Activated naive CD4-positive, alpha-beta T cell treated with anti-CD3 and anti-CD28 coated beads, Interleukin-2, amount 10 ng/mL, durations not matched to agents 7 days and 5 days (primary cell): ENCODE data around the gene CRYBG1.

Experiments
- CTCF ChIA-PET: fragments of 350-600 bp; sonication (Branson Sonifier 250); formaldehyde crosslinking; loops from one replicate; lab custom pipeline; 2021; ENCODE audit warnings: antibody characterized with exemption; lab: Charles Lee
- DNase-seq: peaks from one replicate; pipeline ENCODE4 v3.0.0-alpha.2; 2020
- H3K27ac Mint-ChIP-seq: one replicate; pipeline ENCODE4 v1.8.0; 2021; ENCODE audit warnings: mild to moderate bottlenecking, moderate library complexity, mixed read lengths
- H3K27me3 Mint-ChIP-seq: one replicate; pipeline ENCODE4 v1.8.0; 2021; ENCODE audit warnings: mild to moderate bottlenecking, mixed read lengths
- H3K36me3 Mint-ChIP-seq: one replicate; pipeline ENCODE4 v1.8.0; 2021; ENCODE audit warnings: mixed read lengths
- H3K4me1 Mint-ChIP-seq: one replicate; pipeline ENCODE4 v1.8.0; 2021; ENCODE audit warnings: mixed read lengths
- H3K4me3 Mint-ChIP-seq: one replicate; pipeline ENCODE4 v1.8.0; 2021; ENCODE audit warnings: mild to moderate bottlenecking, moderate library complexity, mixed read lengths
- H3K9me3 Mint-ChIP-seq: one replicate; pipeline ENCODE4 v1.8.0; 2021; ENCODE audit warnings: mixed read lengths

CRYBG1 gene

DNA sequence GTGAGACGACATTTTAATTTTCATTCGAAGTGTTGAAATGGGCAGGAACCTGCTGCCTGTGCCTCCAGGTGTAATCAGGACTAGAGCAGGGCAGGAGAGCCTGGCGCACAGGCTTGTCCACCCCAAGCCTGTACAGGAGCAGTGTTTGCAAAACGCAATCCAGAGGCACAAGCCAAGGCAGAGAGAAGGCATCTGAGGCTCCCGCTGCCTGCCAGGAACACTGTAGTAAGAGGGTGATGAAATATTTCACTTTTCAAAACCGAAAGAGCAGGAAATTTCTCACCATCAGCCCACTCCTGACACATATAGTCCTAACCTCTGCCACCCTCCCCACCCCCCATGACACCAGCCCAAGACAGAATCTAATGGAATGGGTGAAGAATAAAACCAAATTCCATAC, 136.3 kb downstream of the CRYBG1 start:
- no peaks in the 10 kb centered on the region for H3K27me3 Mint-ChIP-seq
- peaks cover 4% of the 10 kb centered on the region for H3K4me1 Mint-ChIP-seq
- H3K27ac Mint-ChIP-seq = no peak overlapping the region
- no peak for DNase-seq
- no peaks in the 10 kb centered on the region for H3K36me3 Mint-ChIP-seq
- no peak overlapping the region for H3K4me3 Mint-ChIP-seq
- CTCF ChIA-PET = no interaction called here
- no peaks in the 10 kb centered on the region for H3K9me3 Mint-ChIP-seq

DNA sequence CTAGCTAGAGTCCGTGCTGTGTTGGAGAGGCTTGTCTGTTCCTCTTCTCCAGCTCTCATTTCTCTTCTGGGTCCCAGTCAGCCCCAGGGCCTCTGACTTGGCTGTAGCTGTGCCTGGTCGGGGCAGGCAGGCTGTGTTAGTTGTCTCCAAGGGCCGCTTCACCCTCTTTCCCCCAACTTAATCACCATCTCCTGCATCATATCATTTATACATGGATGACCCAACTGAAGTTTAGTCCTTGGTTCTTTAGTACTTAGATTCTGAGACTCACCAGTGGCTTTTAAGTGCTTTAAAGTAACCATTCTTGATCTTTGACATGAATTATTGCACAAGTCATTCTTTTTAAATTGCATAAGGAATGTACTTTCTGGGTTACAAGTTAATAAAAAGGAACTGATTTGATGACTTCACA, 141.4 kb downstream of the CRYBG1 start:
- H3K4me3 Mint-ChIP-seq = no peak overlapping the region
- H3K27ac Mint-ChIP-seq = no peak overlapping the region
- CTCF ChIA-PET = no interaction called here

DNA sequence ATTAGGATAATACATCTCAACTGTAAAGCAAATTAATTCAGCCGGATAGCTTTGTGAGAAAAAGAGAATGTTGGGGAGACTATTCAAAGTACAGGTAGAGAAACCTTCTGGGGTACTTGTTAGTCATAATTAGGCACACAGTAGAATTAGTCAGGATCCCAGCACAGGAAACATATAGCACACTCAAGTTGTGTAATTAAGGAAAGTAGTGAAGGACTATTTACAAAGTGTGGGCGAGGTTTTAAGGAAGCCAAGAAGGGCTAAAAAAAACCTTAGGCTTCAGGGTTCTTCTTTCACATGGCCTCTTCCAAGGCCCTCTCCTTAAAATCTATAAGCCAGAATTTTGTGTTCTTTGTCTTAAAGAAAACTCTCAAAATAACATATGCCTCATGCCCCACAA, 142.0 kb downstream of the CRYBG1 start:
- Mint-ChIP-seq H3K9me3 (no peaks in the 10 kb centered on the region), H3K4me1 (no peaks in the 10 kb centered on the region), H3K4me3 (no peak overlapping the region), H3K27me3 (peaks cover 8% of the 10 kb centered on the region), H3K36me3 (no peaks in the 10 kb centered on the region), H3K27ac (no peak overlapping the region)
- no peak for DNase-seq
- CTCF ChIA-PET = interaction anchor here (1.1 kb wide), 1 partner anchor 10 kb away, joined by 3 read pairs; no protein-coding TSS in a partner anchor

More for the DNA sequence above, 141.4 kb downstream of the CRYBG1 start:
- Mint-ChIP-seq H3K27me3 (peaks cover 7% of the 10 kb centered on the region), H3K9me3 (no peaks in the 10 kb centered on the region), H3K4me1 (no peaks in the 10 kb centered on the region), H3K36me3 (no peaks in the 10 kb centered on the region)
- DNase-seq = no peak

DNA sequence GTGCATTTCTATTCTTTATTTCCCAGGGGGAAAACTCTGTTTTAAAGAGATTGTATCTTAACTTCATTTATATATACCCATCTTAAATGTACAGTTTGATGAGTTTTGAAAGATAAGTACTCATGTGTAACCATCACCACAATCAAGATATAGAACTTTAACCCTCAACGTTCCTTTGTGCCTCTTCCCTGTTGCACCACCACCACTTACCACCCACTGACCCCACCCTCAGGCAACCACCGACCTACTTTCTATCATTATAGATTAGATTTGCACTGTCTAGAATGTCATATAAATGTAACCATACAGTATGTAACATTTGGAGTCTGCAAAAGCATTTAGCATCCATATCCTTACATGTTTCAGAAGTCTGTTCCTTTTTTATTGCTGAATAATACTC, 147.8 kb downstream of the CRYBG1 start:
- no peak overlapping the region for H3K27ac Mint-ChIP-seq
- no peak for DNase-seq
- H3K9me3 Mint-ChIP-seq = no peaks in the 10 kb centered on the region
- CTCF ChIA-PET = interaction anchor here (1.5 to 5.8 kb wide), 3 partner anchors 13 to 169 kb away, joined by 3 to 66 read pairs (median 40); no protein-coding TSS in a partner anchor
- peaks cover 24% of the 10 kb centered on the region for H3K4me1 Mint-ChIP-seq
- no peak overlapping the region for H3K4me3 Mint-ChIP-seq
- peaks cover 36% of the 10 kb centered on the region for H3K27me3 Mint-ChIP-seq
- H3K36me3 Mint-ChIP-seq = no peaks in the 10 kb centered on the region

DNA sequence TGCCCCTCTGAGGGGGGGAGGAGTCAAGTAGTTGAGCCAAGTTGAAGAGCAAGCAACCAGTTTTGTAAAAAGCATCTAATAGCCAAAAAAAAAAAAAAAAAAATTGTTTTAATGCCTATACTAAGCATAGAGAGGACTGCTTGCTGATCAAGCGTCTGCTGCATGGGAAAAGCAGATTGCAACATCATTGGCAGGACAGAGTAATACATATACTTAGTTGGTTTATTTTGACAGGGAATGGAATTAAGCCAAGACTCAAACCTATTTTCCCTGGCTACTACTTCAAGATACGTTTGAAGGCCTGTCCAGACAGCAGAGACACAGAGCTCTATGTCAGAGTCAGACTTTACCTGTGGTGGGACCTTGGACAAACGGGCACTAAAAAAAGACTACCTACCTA, 148.3 kb downstream of the CRYBG1 start:
- Mint-ChIP-seq H3K4me1 (peaks cover 30% of the 10 kb centered on the region), H3K4me3 (no peak overlapping the region), H3K27me3 (peaks cover 36% of the 10 kb centered on the region), H3K27ac (no peak overlapping the region), H3K9me3 (no peaks in the 10 kb centered on the region), H3K36me3 (no peaks in the 10 kb centered on the region)
- CTCF ChIA-PET = interaction anchor here (1.3 to 5.8 kb wide), 6 partner anchors 12 to 169 kb away, joined by 3 to 66 read pairs (median 22); no protein-coding TSS in a partner anchor
- DNase-seq = no peak

DNA sequence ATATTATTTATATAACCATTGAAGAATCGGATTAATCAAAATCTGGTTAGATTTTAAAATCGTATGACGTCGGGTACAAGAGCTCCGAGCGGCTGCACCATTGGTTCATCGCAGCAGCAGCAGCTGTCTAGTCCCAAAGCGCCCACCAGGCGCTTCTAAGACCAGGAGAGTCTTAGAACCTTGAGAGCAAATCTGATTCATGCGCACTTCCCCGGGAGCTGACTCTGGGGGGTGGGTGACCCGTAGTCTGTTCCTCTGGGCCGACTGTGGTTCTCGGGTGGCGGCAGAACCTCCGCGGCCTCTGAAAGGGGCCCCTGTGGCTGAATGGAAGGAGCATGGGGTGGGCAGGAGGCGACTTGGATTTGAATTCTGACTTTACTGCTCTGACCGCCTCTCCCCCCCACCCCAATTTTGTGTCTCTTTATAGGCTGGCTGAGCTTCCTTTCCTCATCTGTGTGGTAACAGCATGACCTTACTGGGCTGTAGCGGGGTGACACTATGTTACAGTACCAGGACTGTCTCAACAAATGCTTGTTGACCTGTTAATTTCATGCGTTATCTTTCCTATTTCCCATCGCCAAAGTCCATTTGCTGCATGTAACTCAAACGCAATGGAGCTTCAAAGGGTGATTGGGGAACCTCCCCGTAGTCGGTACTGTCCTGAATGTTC, 149.0 kb downstream of the CRYBG1 start:
- peaks cover 37% of the 10 kb centered on the region for H3K4me1 Mint-ChIP-seq
- peak overlapping the region; percentile 95 for H3K4me3 Mint-ChIP-seq
- DNase-seq = no peak
- H3K36me3 Mint-ChIP-seq = peaks cover 4% of the 10 kb centered on the region
- no peaks in the 10 kb centered on the region for H3K9me3 Mint-ChIP-seq
- CTCF ChIA-PET = interaction anchor here (1.3 to 5.8 kb wide), 5 partner anchors 11 to 64 kb away, joined by 3 to 66 read pairs (median 40); no protein-coding TSS in a partner anchor
- no peak overlapping the region for H3K27ac Mint-ChIP-seq
- H3K27me3 Mint-ChIP-seq = peaks cover 36% of the 10 kb centered on the region

DNA sequence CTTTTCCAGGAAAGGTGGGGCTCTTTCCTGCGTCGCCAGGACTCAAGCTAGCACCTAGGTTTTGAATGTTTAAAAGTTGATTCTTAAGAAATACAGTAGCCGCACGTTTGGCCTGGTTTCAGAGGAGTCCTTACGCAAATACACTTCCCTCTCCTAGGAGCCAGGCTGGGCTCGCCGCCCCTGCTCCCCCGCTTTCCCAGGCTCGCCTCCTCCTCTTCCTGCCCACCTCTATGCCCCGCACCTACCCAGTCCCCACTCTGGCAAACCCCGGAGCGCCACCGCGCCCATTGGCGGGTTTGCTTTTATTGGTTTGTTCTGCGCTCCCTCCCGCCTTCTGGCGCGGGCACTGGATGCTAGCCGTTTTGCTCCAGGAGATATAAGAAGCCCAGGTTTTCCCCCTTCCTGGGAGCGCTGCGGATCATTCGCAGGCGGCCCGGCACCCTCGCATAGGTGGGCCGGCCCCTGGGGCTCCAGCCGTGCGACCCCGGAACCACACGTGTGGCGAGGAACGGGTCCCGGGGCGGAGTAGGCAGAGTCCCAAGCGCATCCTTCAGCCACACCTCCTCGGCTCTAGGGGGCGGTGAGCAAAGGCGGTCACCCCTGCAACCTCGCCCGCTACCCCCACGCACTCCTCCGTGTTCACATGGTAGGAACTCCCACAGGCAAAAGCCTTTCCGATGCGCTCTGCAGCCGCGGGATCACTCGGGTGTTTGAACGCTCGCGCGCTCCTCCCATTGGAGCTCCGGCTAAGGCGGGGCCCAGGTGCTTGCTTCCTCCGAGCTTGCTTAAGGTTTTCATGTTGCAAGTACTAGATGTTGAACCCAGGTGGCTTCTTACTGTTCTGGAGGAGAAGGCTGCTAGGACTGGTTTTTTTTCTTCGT, 149.8 kb downstream of the CRYBG1 start:
- H3K36me3 Mint-ChIP-seq = peaks cover 6% of the 10 kb centered on the region
- H3K27me3 Mint-ChIP-seq = peaks cover 32% of the 10 kb centered on the region
- no peaks in the 10 kb centered on the region for H3K9me3 Mint-ChIP-seq
- peak overlapping the region; percentile 80 for H3K27ac Mint-ChIP-seq
- CTCF ChIA-PET = interaction anchor here (0.9 to 5.8 kb wide), 10 partner anchors 11 to 88 kb away, joined by 3 to 66 read pairs (median 4); no protein-coding TSS in a partner anchor
- H3K4me3 Mint-ChIP-seq = peak overlapping the region; percentile 95
- DNase-seq = peak; percentile 88
- H3K4me1 Mint-ChIP-seq = peaks cover 45% of the 10 kb centered on the region

DNA sequence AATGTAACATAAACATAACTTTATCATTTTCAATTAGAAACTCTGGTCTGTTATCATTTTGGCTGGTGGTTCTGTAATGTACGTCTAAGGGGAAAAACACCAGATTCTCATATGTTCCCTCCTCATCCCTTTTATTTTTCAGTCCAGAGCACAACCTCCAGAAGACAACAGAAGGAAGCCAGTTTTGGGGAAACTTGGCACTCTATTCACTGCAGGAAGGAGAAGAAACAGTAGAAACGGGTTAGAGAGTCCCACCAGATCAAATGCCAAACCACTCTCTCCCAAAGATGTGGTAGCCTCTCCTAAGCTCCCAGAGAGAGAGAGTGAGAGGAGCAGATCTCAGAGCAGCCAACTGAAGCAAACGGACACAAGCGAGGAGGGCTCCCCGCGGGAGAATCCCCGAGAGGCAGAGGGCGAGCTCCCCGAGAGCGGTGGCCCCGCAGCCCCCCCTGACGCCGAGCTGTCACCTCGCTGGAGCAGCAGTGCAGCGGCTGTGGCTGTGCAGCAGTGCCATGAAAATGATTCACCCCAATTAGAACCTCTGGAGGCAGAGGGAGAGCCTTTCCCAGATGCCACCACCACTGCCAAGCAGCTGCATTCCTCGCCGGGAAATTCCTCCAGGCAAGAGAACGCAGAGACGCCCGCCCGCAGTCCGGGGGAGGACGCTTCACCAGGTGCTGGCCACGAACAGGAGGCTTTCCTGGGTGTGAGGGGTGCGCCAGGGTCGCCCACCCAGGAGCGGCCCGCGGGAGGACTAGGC, 151.0 kb downstream of the CRYBG1 start:
- DNase-seq = peak; percentile 57
- Mint-ChIP-seq H3K4me3 (peak overlapping the region; percentile 95), H3K9me3 (no peaks in the 10 kb centered on the region), H3K36me3 (peaks cover 6% of the 10 kb centered on the region), H3K4me1 (peaks cover 54% of the 10 kb centered on the region), H3K27ac (peak overlapping the region; percentile 91), H3K27me3 (peaks cover 32% of the 10 kb centered on the region)
- CTCF ChIA-PET = interaction anchor here (0.7 to 5.8 kb wide), 17 partner anchors 8 to 172 kb away, joined by 3 to 66 read pairs (median 6); no protein-coding TSS in a partner anchor

DNA sequence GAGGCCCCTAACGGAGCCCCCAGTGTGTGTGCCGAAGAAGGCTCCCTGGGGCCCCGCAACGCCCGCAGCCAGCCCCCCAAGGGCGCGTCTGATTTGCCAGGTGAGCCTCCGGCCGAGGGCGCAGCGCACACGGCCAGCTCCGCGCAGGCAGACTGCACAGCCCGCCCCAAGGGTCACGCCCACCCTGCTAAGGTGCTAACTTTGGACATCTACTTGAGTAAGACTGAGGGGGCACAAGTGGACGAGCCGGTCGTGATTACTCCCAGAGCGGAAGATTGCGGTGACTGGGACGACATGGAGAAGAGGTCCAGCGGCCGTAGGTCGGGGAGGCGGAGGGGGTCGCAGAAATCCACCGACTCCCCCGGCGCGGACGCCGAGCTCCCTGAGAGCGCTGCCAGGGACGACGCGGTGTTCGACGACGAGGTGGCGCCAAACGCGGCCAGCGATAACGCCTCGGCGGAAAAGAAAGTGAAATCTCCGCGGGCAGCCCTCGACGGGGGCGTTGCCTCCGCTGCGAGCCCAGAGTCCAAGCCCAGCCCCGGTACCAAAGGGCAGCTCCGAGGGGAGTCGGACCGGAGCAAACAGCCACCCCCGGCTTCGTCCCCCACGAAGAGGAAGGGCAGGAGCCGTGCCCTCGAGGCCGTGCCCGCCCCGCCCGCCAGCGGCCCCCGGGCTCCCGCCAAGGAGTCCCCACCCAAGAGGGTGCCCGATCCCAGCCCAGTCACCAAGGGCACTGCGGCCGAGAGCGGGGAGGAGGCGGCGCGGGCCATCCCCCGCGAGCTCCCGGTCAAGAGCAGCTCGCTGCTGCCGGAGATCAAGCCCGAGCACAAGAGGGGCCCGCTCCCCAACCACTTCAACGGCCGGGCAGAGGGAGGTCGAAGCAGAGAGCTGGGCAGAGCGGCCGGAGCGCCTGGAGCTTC, 151.8 kb downstream of the CRYBG1 start:
- Mint-ChIP-seq H3K36me3 (peaks cover 8% of the 10 kb centered on the region), H3K9me3 (no peaks in the 10 kb centered on the region), H3K27me3 (peaks cover 32% of the 10 kb centered on the region), H3K4me3 (peak overlapping the region; percentile 95), H3K27ac (peak overlapping the region; percentile 95), H3K4me1 (peaks cover 60% of the 10 kb centered on the region)
- CTCF ChIA-PET = interaction anchor here (0.6 to 5.8 kb wide), 16 partner anchors 9 to 200 kb away, joined by 3 to 66 read pairs (median 6); no protein-coding TSS in a partner anchor
- peak; percentile 91 for DNase-seq

DNA sequence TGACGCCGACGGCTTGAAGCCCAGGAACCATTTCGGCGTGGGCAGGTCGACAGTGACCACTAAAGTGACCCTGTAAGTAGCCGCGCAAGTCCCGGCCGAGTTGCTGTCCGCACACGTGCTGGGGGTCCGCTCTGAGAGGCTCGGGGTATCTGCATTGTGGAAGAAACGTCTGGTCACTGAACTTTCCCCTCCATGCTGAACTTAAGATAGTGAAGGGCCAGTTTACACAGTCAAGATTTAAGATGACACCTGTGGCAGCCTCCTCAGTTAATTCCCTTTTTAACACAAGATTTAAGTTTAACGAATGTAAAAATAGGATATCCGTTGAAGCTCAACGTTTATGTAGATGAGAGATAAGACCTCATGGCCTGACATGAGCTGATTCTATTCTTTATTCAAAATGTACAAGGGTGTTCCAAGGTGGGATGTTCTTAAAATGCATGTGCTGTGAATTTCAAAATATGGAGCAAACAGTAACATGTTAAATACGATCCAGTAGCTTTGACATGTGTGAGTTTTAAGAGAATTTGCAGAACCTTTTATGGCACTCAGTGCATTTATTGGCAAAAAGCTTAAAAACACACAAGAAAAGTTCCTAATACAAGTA, 152.6 kb downstream of the CRYBG1 start:
- Mint-ChIP-seq H3K4me1 (peaks cover 67% of the 10 kb centered on the region), H3K27ac (peak overlapping the region; percentile 95), H3K36me3 (peaks cover 12% of the 10 kb centered on the region), H3K27me3 (peaks cover 26% of the 10 kb centered on the region), H3K9me3 (no peaks in the 10 kb centered on the region), H3K4me3 (peak overlapping the region; percentile 95)
- no peak for DNase-seq
- CTCF ChIA-PET = interaction anchor here (0.6 to 5.8 kb wide), 12 partner anchors 8 to 201 kb away, joined by 3 to 66 read pairs (median 6); no protein-coding TSS in a partner anchor

DNA sequence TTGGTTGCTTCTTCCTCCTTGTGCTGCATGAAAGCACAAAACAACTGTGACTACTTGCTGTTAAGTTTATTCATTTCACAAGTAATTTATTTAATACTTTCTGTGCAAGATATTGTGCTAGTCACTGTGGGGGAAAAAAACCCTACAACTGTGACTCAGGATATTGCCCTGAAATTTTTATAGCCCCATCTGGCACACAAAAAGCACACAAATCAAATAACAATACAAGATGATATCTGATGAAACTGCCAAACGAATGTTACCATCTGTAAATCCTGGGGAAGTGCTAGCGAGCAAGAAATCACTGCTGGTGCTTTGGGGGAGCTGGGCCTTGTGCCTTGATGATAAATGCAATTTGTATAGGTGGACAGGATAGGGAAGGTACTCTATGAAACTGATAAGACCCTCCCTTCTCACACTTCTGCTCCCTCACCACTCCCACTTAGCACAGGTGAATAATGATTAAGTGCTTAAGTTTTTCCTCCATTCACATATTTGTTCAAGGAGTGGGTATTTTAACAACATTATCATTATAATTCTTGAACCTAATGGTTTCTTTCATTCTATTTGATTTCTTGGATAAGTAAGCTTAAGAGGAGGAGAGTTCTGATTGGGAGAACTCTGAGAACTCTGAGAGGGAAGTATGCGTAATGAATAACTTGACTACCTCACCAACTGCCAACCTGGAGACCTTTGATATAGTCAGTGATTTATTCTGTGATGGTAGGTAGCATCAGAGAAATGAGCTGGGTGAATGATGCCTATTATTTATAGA, 153.5 kb downstream of the CRYBG1 start:
- peak overlapping the region; percentile 95 for H3K4me3 Mint-ChIP-seq

DNA sequence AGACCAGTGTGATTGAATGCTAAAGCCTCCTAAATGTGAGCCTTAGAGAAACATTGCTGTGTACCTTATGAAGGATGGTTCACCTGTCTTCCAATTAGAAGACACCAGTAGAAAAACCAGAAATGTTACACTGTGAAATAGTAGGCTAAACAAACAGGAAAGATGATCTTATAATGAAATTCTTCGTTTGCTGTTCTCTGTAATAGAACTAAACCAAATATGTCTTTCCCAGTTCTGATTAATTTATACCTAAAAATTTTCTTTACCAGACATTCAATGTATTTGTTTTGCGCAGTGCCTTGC, 154.0 kb downstream of the CRYBG1 start:
- peak overlapping the region; percentile 95 for H3K4me3 Mint-ChIP-seq
- peak overlapping the region; percentile 95 for H3K27ac Mint-ChIP-seq
- CTCF ChIA-PET = interaction anchor here (2.0 kb wide), 1 partner anchor 15 kb away, joined by 6 read pairs; no protein-coding TSS in a partner anchor
- peaks cover 13% of the 10 kb centered on the region for H3K27me3 Mint-ChIP-seq
- no peak for DNase-seq
- no peaks in the 10 kb centered on the region for H3K9me3 Mint-ChIP-seq
- H3K36me3 Mint-ChIP-seq = peaks cover 14% of the 10 kb centered on the region
- peaks cover 79% of the 10 kb centered on the region for H3K4me1 Mint-ChIP-seq

More for the DNA sequence above, 153.5 kb downstream of the CRYBG1 start:
- peaks cover 75% of the 10 kb centered on the region for H3K4me1 Mint-ChIP-seq
- H3K36me3 Mint-ChIP-seq = peaks cover 14% of the 10 kb centered on the region
- peak overlapping the region; percentile 95 for H3K27ac Mint-ChIP-seq
- peaks cover 18% of the 10 kb centered on the region for H3K27me3 Mint-ChIP-seq
- CTCF ChIA-PET = interaction anchor here (2.0 to 5.8 kb wide), 4 partner anchors 11 to 51 kb away, joined by 6 to 66 read pairs (median 30); no protein-coding TSS in a partner anchor
- DNase-seq = no peak
- H3K9me3 Mint-ChIP-seq = no peaks in the 10 kb centered on the region
